Measurements from ENCODE around the gene CFAP221. TPM values are rescaled to one million over a fixed set of nuclear protein-coding genes. Genes with fewer than 3 reads are reported as not detected.

CFAP221 gene
- total and polyA plus RNA-seq, 2 experiments from 2014 or later = 0.16 TPM; not detected in 1

- Histone ChIP-seq H3K4me3 (no peak overlapping the region), H3K4me1 (ENCODE audit: insufficient read depth) (peaks cover 3% of the 10 kb centered on the region; the same call in 1 of the 2 replicates), H3K9me2 (ENCODE audit: insufficient read depth) (no peaks in the 10 kb centered on the region), H3K36me3 (ENCODE audit: low read depth) (no peaks in the 10 kb centered on the region), H4K20me1 (ENCODE audit: insufficient read depth) (no peaks in the 10 kb centered on the region), H3K79me2 (ENCODE audit: insufficient read depth) (no peaks in the 10 kb centered on the region), H3K9me3 (ENCODE audit: low read depth) (no peaks in the 10 kb centered on the region), H3K27ac (no peak overlapping the region), H3K9ac (no peak overlapping the region), H2AFZ (no peak overlapping the region), H3K27me3 (replicated peaks; ENCODE audit: insufficient read depth) (peaks cover 6% of the 10 kb centered on the region; the same call in 1 of the 2 replicates), H3K4me2 (ENCODE audit: unreplicated experiment) (no peak overlapping the region), H3F3A (ENCODE audit: insufficient read depth) (peaks cover 10% of the 10 kb centered on the region)
- WGBS, 2 experiments (ENCODE audit: low coverage in 1 of 2, low lambda C conversion rate in 2 of 2, missing lambda C conversion rate in 2 of 2) = 95 to 100% methylated on average over 1 of the region's 1 CpG
- in situ Hi-C loops (cut with MboI) = no loop called here
- TF ChIP-seq EZH2phosphoT487 (IDR thresholded peaks at IDR 0.05; ENCODE audit: insufficient read depth, low read depth) (no peak), EZH2 (IDR thresholded peaks at IDR 0.05; ENCODE audit: insufficient read depth, poor library complexity, severe bottlenecking) (no peak)
- no peak for DNase-seq
Observed at GRCh38 chr2:119546447-119546767, 2.2 kb downstream of the CFAP221 start.

- H3K27me3 ChIP-seq (replicated peaks; ENCODE audit: insufficient read depth) = peaks cover 7% of the 10 kb centered on the region; the same call in 1 of the 2 replicates
- WGBS, 2 experiments (ENCODE audit: low coverage in 1 of 2, low lambda C conversion rate in 2 of 2, missing lambda C conversion rate in 2 of 2) = 39 to 48% methylated on average over 2 of the region's 2 CpGs
- DNase-seq = no peak
- TF ChIP-seq EZH2phosphoT487 (IDR thresholded peaks at IDR 0.05; ENCODE audit: insufficient read depth, low read depth) (no peak), EZH2 (IDR thresholded peaks at IDR 0.05; ENCODE audit: insufficient read depth, poor library complexity, severe bottlenecking) (no peak)
- H3K27ac ChIP-seq = no peak overlapping the region
- no peaks in the 10 kb centered on the region for H4K20me1 ChIP-seq (ENCODE audit: insufficient read depth)
- in situ Hi-C loops (cut with MboI) = no loop called here
- no peaks in the 10 kb centered on the region for H3K9me2 ChIP-seq (ENCODE audit: insufficient read depth)
- H3K36me3 ChIP-seq (ENCODE audit: low read depth) = no peaks in the 10 kb centered on the region
- H3K9me3 ChIP-seq (ENCODE audit: low read depth) = no peaks in the 10 kb centered on the region
- H3K4me3 ChIP-seq = no peak overlapping the region
- no peak overlapping the region for H3K4me2 ChIP-seq (ENCODE audit: unreplicated experiment)
- no peaks in the 10 kb centered on the region for H3K79me2 ChIP-seq (ENCODE audit: insufficient read depth)
- peaks cover 3% of the 10 kb centered on the region; the same call in 1 of the 2 replicates for H3K4me1 ChIP-seq (ENCODE audit: insufficient read depth)
- H2AFZ ChIP-seq = no peak overlapping the region
- no peak overlapping the region for H3K9ac ChIP-seq
- peaks cover 10% of the 10 kb centered on the region for H3F3A ChIP-seq (ENCODE audit: insufficient read depth)
Observed at GRCh38 chr2:119548516-119549120, 4.4 kb downstream of the CFAP221 start.

- Histone ChIP-seq H3K4me3 (no peak overlapping the region), H3K9me3 (ENCODE audit: low read depth) (no peaks in the 10 kb centered on the region), H2AFZ (no peak overlapping the region), H3K4me2 (ENCODE audit: unreplicated experiment) (no peak overlapping the region), H3K27me3 (replicated peaks; ENCODE audit: insufficient read depth) (peaks cover 12% of the 10 kb centered on the region; the same call in 1 of the 2 replicates), H4K20me1 (ENCODE audit: insufficient read depth) (no peaks in the 10 kb centered on the region), H3F3A (ENCODE audit: insufficient read depth) (peaks cover 10% of the 10 kb centered on the region), H3K9ac (no peak overlapping the region), H3K79me2 (ENCODE audit: insufficient read depth) (no peaks in the 10 kb centered on the region), H3K9me2 (ENCODE audit: insufficient read depth) (no peaks in the 10 kb centered on the region), H3K36me3 (ENCODE audit: low read depth) (no peaks in the 10 kb centered on the region), H3K27ac (no peak overlapping the region), H3K4me1 (ENCODE audit: insufficient read depth) (no peaks in the 10 kb centered on the region)
- in situ Hi-C loops (cut with MboI) = no loop called here
- WGBS, 2 experiments (ENCODE audit: low coverage in 1 of 2, low lambda C conversion rate in 2 of 2, missing lambda C conversion rate in 2 of 2) = 21 to 24% methylated on average over 1 of the region's 1 CpG
- DNase-seq = peak; percentile 81
- TF ChIP-seq EZH2phosphoT487 (IDR thresholded peaks at IDR 0.05; ENCODE audit: insufficient read depth, low read depth) (no peak), EZH2 (IDR thresholded peaks at IDR 0.05; ENCODE audit: insufficient read depth, poor library complexity, severe bottlenecking) (no peak)
Observed at GRCh38 chr2:119549241-119549640, 5.0 kb downstream of the CFAP221 start.

GRCh38 chr2:119550346-119550745, 6.1 kb downstream of the CFAP221 start:
- in situ Hi-C loops (cut with MboI) = no loop called here
- no peaks in the 10 kb centered on the region for H3K4me1 ChIP-seq (ENCODE audit: insufficient read depth)
- H4K20me1 ChIP-seq (ENCODE audit: insufficient read depth) = no peaks in the 10 kb centered on the region
- no peaks in the 10 kb centered on the region for H3K79me2 ChIP-seq (ENCODE audit: insufficient read depth)
- H3F3A ChIP-seq (ENCODE audit: insufficient read depth) = peaks cover 4% of the 10 kb centered on the region
- no peak overlapping the region for H2AFZ ChIP-seq
- peak; percentile 4 for DNase-seq
- WGBS, 2 experiments (ENCODE audit: low coverage in 1 of 2, low lambda C conversion rate in 2 of 2, missing lambda C conversion rate in 2 of 2) = 72 to 78% methylated on average over 2 of the region's 2 CpGs
- H3K27ac ChIP-seq = no peak overlapping the region
- no peak overlapping the region for H3K4me3 ChIP-seq
- no peaks in the 10 kb centered on the region for H3K36me3 ChIP-seq (ENCODE audit: low read depth)
- no peak overlapping the region for H3K9ac ChIP-seq
- H3K9me3 ChIP-seq (ENCODE audit: low read depth) = no peaks in the 10 kb centered on the region
- H3K27me3 ChIP-seq (replicated peaks; ENCODE audit: insufficient read depth) = peaks cover 18% of the 10 kb centered on the region
- H3K4me2 ChIP-seq (ENCODE audit: unreplicated experiment) = no peak overlapping the region
- H3K9me2 ChIP-seq (ENCODE audit: insufficient read depth) = no peaks in the 10 kb centered on the region
- TF ChIP-seq EZH2 (IDR thresholded peaks at IDR 0.05; ENCODE audit: insufficient read depth, poor library complexity, severe bottlenecking) (no peak), EZH2phosphoT487 (IDR thresholded peaks at IDR 0.05; ENCODE audit: insufficient read depth, low read depth) (no peak)

Data from GM23248 (cell line).